Measurements from ENCODE around the gene ANKRD44.

The ANKRD44 gene

GRCh38 chr2:196994764-196995163 lies 315.8 kb downstream of the ANKRD44 start:
- TF ChIP-seq CTCF (IDR thresholded peaks at IDR 0.05; ENCODE audit: low read depth, low read length): no peak
- no peak overlapping the region for H3K4me3 ChIP-seq (ENCODE audit: low read depth, low read length)

- TF ChIP-seq CTCF (IDR thresholded peaks at IDR 0.05; ENCODE audit: low read depth, low read length): no peak
- H3K4me3 ChIP-seq (ENCODE audit: low read depth, low read length): no peak overlapping the region
These were observed 317.0 kb downstream of the ANKRD44 start for GRCh38 chr2:196993617-196994016.

GRCh38 chr2:196992466-196992865 lies 318.1 kb downstream of the ANKRD44 start:
- no peak overlapping the region for H3K4me3 ChIP-seq (ENCODE audit: low read depth, low read length)
- TF ChIP-seq CTCF (IDR thresholded peaks at IDR 0.05; ENCODE audit: low read depth, low read length): no peak

DNA sequence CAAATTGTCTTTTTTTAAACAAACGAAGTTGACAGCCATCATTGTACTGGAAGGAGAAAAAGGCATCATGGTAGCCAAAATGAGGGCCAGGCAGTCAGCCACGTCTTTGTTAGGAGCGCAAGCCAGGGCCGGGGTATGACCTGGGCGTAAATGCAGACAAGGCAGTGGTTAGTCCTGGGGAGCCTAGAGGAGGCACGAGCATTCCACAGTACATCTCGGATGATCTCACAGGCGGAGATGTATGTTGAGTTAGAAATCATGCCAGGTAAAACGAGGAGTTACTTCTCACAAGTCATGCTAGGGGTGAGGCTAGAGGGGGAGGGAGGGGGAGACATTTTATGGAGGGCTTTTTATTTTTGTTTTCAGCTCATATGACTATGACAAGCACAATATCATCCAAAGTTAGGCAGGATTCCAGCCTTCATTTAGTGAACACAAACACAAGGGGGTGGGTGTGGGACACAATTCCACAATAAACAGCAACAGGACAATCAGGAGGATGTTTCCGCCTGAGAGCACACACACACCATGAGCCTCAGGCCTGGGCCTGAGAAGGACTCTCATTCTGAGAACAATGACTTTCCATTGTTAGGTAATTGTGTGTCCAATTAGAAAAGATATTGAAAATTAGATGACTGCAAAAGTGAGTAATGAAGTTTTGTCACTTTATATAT lies 319.7 kb downstream of the ANKRD44 start:
- H3K4me3 ChIP-seq (ENCODE audit: low read depth, low read length): no peak overlapping the region
- no peak for TF ChIP-seq CTCF (IDR thresholded peaks at IDR 0.05; ENCODE audit: low read depth, low read length)

DNA sequence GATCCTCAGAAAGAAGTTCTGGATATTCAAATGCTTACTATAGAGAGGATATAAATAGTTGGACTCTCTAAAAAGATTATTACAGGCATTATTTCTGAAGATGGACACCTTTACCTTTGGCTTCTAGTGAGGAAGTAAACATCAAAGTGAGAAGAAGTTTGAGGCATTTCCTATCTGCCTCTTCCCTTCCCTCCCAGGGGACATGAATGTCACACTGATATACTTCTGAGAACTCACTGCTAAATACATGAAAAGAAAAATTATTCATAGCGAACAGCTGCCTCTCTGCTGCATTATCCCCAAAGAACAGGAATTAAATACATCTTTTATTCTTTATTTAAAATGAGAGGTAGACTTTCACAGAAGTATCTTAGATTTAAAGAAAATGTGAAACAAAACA lies 320.5 kb downstream of the ANKRD44 start:
- no peak overlapping the region for H3K4me3 ChIP-seq (ENCODE audit: low read depth, low read length)
- TF ChIP-seq CTCF (IDR thresholded peaks at IDR 0.05; ENCODE audit: low read depth, low read length): no peak

- no peak for TF ChIP-seq CTCF (IDR thresholded peaks at IDR 0.05; ENCODE audit: low read depth, low read length)
- H3K4me3 ChIP-seq (ENCODE audit: low read depth, low read length): no peak overlapping the region
These were observed 321.1 kb downstream of the ANKRD44 start for GRCh38 chr2:196989496-196989895.

DNA sequence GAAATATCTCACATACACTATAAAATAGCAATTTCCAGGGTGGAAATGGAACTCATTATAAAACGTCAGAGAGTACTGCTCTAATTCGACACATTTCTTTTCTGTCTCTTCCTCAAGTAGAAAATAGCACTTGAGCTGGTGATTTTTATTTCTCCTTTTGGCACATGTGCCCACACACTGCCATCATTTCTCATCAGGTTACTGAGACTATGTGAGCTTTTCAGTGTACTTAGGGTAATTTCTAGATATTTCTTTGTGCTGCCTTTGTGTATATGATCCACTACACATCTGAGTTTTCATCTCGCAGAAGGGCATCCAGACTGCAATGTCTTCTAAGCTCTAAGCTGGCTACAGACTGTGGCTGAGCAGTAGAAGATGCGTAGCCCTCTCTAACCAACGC lies 321.9 kb downstream of the ANKRD44 start:
- H3K4me3 ChIP-seq (ENCODE audit: low read depth, low read length): no peak overlapping the region
- no peak for TF ChIP-seq CTCF (IDR thresholded peaks at IDR 0.05; ENCODE audit: low read depth, low read length)
